Natural killer cell (primary cell): Measurements from ENCODE around the gene POPDC3. TPM values are rescaled to one million over a fixed set of nuclear protein-coding genes. Genes with fewer than 3 reads are reported as not detected.

Source experiments
- ATAC-seq, 3 donors: fragments of 150-1000 bp in 2 of 3; fragments of 200-7000 bp in 1 of 3; cut with Tn5 transposase; 1 replicate in 1 of 3; 2 replicates in 2 of 3; pipeline ENCODE4 v1.10.0; 2021; ENCODE audit warnings: mild to moderate bottlenecking in 2 of 3, moderate library complexity in 2 of 3
- DNase-seq, 2 donors: peaks; one replicate each; pipeline versions ENCODE4 v3.0.0 to v3.0.0-alpha.2; 2013 to 2021; ENCODE audit warnings: mixed read lengths in 1 of 2
- H3K27ac ChIP-seq: one replicate; pipeline ENCODE4 v1.5.1; 2013; ENCODE audit warnings: mild to moderate bottlenecking, low read length
- H3K27me3 ChIP-seq: one replicate; pipeline ENCODE4 v1.6.1; 2013; ENCODE audit warnings: low read length; ENCODE audit not compliant: control insufficient read depth, insufficient read depth
- H3K36me3 ChIP-seq: one replicate; pipeline ENCODE4 v1.6.1; 2013; ENCODE audit warnings: low read length; ENCODE audit not compliant: control insufficient read depth, insufficient read depth
- H3K4me1 ChIP-seq: one replicate; pipeline ENCODE4 v1.6.1; 2013; ENCODE audit warnings: low read length; ENCODE audit not compliant: control insufficient read depth, insufficient read depth
- H3K4me3 ChIP-seq: one replicate; pipeline ENCODE4 v1.5.1; 2013; ENCODE audit warnings: low read length
- H3K9me3 ChIP-seq: one replicate; pipeline ENCODE4 v1.6.1; 2013; ENCODE audit warnings: low read length; ENCODE audit not compliant: control insufficient read depth, insufficient read depth
- H3K27ac Mint-ChIP-seq, 2 donors: one replicate each; pipeline ENCODE4 v1.8.0; 2022; ENCODE audit warnings: mild to moderate bottlenecking in 2 of 2, mixed read lengths in 2 of 2, moderate library complexity in 1 of 2
- H3K27me3 Mint-ChIP-seq, 2 donors: one replicate each; pipeline ENCODE4 v1.8.0; 2022; ENCODE audit warnings: low read depth in 2 of 2, mixed read lengths in 2 of 2
- H3K36me3 Mint-ChIP-seq: one replicate; pipeline ENCODE4 v1.8.0; 2022; ENCODE audit warnings: mixed read lengths
- H3K4me1 Mint-ChIP-seq, 2 donors: one replicate each; pipeline ENCODE4 v1.8.0; 2022; ENCODE audit warnings: mixed read lengths in 2 of 2
- H3K4me3 Mint-ChIP-seq: one replicate; pipeline ENCODE4 v1.8.0; 2022; ENCODE audit warnings: mild to moderate bottlenecking, moderate library complexity, mixed read lengths
- H3K9me3 Mint-ChIP-seq, 2 donors: one replicate each; pipeline ENCODE4 v1.8.0; 2022; ENCODE audit warnings: mixed read lengths in 2 of 2
- WGBS: methylation state at CpG from one replicate; pipeline ENCODE4 v1.1.7; 2013; ENCODE audit warnings: missing lambda C conversion rate; ENCODE audit not compliant: insufficient coverage; 5-methylcytosine and 5-hydroxymethylcytosine counted together
- intact Hi-C: fragments of 100-400 bp; cut with micrococcal nuclease; formaldehyde crosslinking; loops from one replicate; pipeline ENCODE4 v1.14.2; 2022
- total RNA-seq, 4 donors: library from RNA; stranded (reverse); fragments of 120-200 nt in 1 of 4; gene quantifications; one replicate each; pipeline versions ENCODE4 v1.2.3 to v1.2.4, GENCODE V29; 2013 to 2022
- TF ChIP-seq, protein P1 (sequence below): fragments of 200-600 bp; IDR thresholded peaks from one replicate; pipeline ENCODE4 v1.8.0; 2022; ENCODE audit warnings: antibody characterized with exemption

Gene POPDC3
- total RNA-seq, 3 donors from 2014 or later (not counting 1 experiment from before 2014, with no cell fraction given), result not detected

DNA sequence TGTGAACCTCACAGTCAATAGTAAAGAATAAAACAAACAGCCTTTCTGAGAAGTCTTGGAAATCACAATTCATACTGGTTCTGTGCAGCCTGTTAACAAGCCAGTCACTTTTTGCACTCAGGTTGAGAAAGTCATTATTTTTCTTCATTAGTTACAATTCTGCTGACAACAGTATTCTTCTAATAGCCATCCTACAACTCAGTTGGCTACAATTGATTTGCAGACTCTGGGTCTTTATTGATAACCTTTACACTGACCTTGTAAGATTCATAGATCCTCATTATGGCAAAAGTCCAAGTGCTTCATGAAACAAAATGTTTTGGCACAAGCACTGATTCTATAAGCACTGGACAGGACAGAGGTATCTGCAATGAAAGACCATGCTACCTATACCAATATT is 34.9 kb upstream of the POPDC3 start:
- TF ChIP-seq, protein P1, sequence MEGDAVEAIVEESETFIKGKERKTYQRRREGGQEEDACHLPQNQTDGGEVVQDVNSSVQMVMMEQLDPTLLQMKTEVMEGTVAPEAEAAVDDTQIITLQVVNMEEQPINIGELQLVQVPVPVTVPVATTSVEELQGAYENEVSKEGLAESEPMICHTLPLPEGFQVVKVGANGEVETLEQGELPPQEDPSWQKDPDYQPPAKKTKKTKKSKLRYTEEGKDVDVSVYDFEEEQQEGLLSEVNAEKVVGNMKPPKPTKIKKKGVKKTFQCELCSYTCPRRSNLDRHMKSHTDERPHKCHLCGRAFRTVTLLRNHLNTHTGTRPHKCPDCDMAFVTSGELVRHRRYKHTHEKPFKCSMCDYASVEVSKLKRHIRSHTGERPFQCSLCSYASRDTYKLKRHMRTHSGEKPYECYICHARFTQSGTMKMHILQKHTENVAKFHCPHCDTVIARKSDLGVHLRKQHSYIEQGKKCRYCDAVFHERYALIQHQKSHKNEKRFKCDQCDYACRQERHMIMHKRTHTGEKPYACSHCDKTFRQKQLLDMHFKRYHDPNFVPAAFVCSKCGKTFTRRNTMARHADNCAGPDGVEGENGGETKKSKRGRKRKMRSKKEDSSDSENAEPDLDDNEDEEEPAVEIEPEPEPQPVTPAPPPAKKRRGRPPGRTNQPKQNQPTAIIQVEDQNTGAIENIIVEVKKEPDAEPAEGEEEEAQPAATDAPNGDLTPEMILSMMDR, result no peak
- Histone ChIP-seq H3K9me3 (no peaks in the 10 kb centered on the region), H3K36me3 (no peaks in the 10 kb centered on the region), H3K27me3 (no peaks in the 10 kb centered on the region), H3K4me1 (no peaks in the 10 kb centered on the region), H3K27ac (no peak overlapping the region), H3K4me3 (no peak overlapping the region)
- Mint-ChIP-seq H3K4me1 (no peaks in the 10 kb centered on the region), H3K27me3 (peaks cover 2 to 15% of the 10 kb centered on the region in 2 donors), H3K36me3 (no peaks in the 10 kb centered on the region), H3K4me3 (no peak overlapping the region), H3K9me3 (no peaks in the 10 kb centered on the region), H3K27ac (no peak overlapping the region)
- intact Hi-C loops, result no loop called here
- no peak for ATAC-seq
- DNase-seq, result no peak

- Mint-ChIP-seq H3K27ac (no peak overlapping the region), H3K4me1 (no peaks in the 10 kb centered on the region), H3K4me3 (no peak overlapping the region), H3K9me3 (no peaks in the 10 kb centered on the region), H3K36me3 (no peaks in the 10 kb centered on the region), H3K27me3 (peaks cover 6 to 24% of the 10 kb centered on the region in 2 donors)
- TF ChIP-seq, protein P1, result no peak
- ATAC-seq (no peak), DNase-seq (no peak)
- no peaks in the 10 kb centered on the region for H3K4me1 ChIP-seq
- no peak overlapping the region for H3K4me3 ChIP-seq
- H3K36me3 ChIP-seq, result no peaks in the 10 kb centered on the region
- no peaks in the 10 kb centered on the region for H3K27me3 ChIP-seq
- H3K9me3 ChIP-seq, result no peaks in the 10 kb centered on the region
- intact Hi-C loops, result no loop called here
- H3K27ac ChIP-seq, result no peak overlapping the region
Observed at GRCh38 chr6:105213272-105213671, 33.5 kb upstream of the POPDC3 start.

DNA sequence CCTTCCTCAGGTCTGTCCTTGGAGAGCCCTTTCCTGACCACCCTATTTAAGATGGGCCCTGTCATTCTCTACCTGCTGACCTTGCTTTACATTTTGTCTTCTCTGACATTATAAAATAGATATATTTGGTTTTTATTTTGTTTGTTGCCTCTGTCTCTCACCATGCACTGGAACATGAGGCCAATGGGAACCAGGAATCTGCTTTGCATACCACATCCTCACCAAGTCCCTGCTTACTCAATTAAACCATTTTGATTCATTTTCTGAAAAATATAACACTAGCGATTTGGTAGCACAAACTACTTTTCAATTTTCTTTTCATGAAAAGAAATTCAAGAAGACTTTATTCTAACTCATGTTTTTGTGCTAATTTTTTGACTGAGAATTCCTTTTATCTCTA is 32.8 kb upstream of the POPDC3 start:
- Histone ChIP-seq H3K36me3 (no peaks in the 10 kb centered on the region), H3K9me3 (no peaks in the 10 kb centered on the region), H3K4me1 (no peaks in the 10 kb centered on the region), H3K27me3 (no peaks in the 10 kb centered on the region), H3K4me3 (no peak overlapping the region), H3K27ac (no peak overlapping the region)
- TF ChIP-seq, protein P1, result no peak
- Mint-ChIP-seq H3K27ac (no peak overlapping the region), H3K9me3 (no peaks in the 10 kb centered on the region), H3K4me3 (no peak overlapping the region), H3K36me3 (no peaks in the 10 kb centered on the region), H3K4me1 (no peaks in the 10 kb centered on the region), H3K27me3 (peaks cover 4 to 24% of the 10 kb centered on the region in 2 donors)
- intact Hi-C loops, result no loop called here
- ATAC-seq (no peak), DNase-seq (no peak)
- WGBS, result 83% methylated on average over 1 of the region's 1 CpG

DNA sequence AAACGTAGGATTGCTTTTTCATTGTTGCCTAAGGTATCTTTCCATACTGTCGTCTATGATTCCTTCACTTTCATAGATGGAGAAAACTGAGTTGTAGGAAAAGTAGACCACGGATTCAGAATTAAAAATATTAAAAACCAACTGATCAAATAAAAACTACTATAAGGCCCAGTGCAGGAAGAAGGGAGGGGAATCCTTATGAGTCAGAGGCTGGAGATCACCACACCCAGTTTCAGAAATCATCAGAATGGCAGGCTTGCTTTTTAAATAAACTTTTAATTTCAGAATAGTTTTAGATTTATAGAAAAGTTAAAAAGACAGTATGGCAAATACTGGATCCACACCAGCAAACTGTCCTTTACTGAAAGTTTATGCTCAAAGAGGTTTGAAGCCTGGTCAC is 32.0 kb upstream of the POPDC3 start:
- H3K27me3 ChIP-seq, result no peaks in the 10 kb centered on the region
- intact Hi-C loops, result no loop called here
- Mint-ChIP-seq H3K9me3 (no peaks in the 10 kb centered on the region), H3K4me3 (no peak overlapping the region), H3K27me3 (peaks cover 4 to 24% of the 10 kb centered on the region in 2 donors), H3K36me3 (no peaks in the 10 kb centered on the region), H3K4me1 (no peaks in the 10 kb centered on the region), H3K27ac (no peak overlapping the region)
- no peak for ATAC-seq
- H3K9me3 ChIP-seq, result no peaks in the 10 kb centered on the region
- DNase-seq, result no peak
- H3K4me1 ChIP-seq, result no peaks in the 10 kb centered on the region
- no peak overlapping the region for H3K27ac ChIP-seq
- H3K36me3 ChIP-seq, result no peaks in the 10 kb centered on the region
- TF ChIP-seq, protein P1, result no peak
- H3K4me3 ChIP-seq, result no peak overlapping the region
- WGBS, result no CpG with 5 or more reads among the region's 3 CpGs
